Smooth muscle cell (in vitro differentiated cells): Measurements from ENCODE around the gene KRTAP10-10. TPM values are rescaled to one million over a fixed set of nuclear protein-coding genes. Genes with fewer than 3 reads are reported as not detected.
"Not testable (repeated sequence)": the region's sequence is repeated elsewhere in the genome, so short reads cannot be mapped to it uniquely, and the experiment has no call there.

Source experiments
- DNase-seq: peaks from one replicate; lab custom pipeline; 2025; ENCODE audit not compliant: unreplicated experiment; lab: John Stamatoyannopoulos, UW
- H2AFZ ChIP-seq: fragments of 200-600 bp; sonication (generic); 2 replicates; pipeline ENCODE4 v1.6.0; 2016; ENCODE audit warnings: antibody characterized with exemption, low read depth, mild to moderate bottlenecking
- H3F3A ChIP-seq: fragments of 200-600 bp; sonication (generic); 2 replicates; pipeline ENCODE4 v1.6.0; 2017; ENCODE audit warnings: antibody characterized with exemption, low read depth
- H3K27ac ChIP-seq: fragments of 200-600 bp; sonication (generic); 2 replicates; pipeline ENCODE4 v1.5.1; 2016; ENCODE audit warnings: low read depth, mild to moderate bottlenecking
- H3K27me3 ChIP-seq: fragments of 200-600 bp; sonication (generic); 2 replicates; pipeline ENCODE4 v1.6.1; 2016; ENCODE audit warnings: low read depth, mild to moderate bottlenecking
- H3K36me3 ChIP-seq: fragments of 200-600 bp; sonication (generic); 2 replicates; pipeline ENCODE4 v1.5.1; 2016; ENCODE audit warnings: low read depth
- H3K4me1 ChIP-seq: fragments of 200-600 bp; sonication (generic); 2 replicates; pipeline ENCODE4 v1.5.1; 2016; ENCODE audit warnings: low read depth
- H3K4me2 ChIP-seq: fragments of 200-600 bp; sonication (generic); 2 replicates; pipeline ENCODE4 v1.6.0; 2016; ENCODE audit warnings: mild to moderate bottlenecking
- H3K4me3 ChIP-seq: fragments of 200-600 bp; sonication (generic); 2 replicates; pipeline ENCODE4 v1.5.1; 2016; ENCODE audit warnings: mild to moderate bottlenecking
- H3K79me2 ChIP-seq: fragments of 200-600 bp; sonication (generic); 2 replicates; pipeline ENCODE4 v1.6.0; 2016; ENCODE audit warnings: low read depth, mild to moderate bottlenecking
- H3K9ac ChIP-seq: fragments of 200-600 bp; sonication (generic); 2 replicates; pipeline ENCODE4 v1.6.0; 2016; ENCODE audit warnings: low read depth
- H3K9me3 ChIP-seq: fragments of 200-600 bp; sonication (generic); replicated peaks from 2 replicates; pipeline ENCODE4 v1.5.1; 2016; ENCODE audit warnings: low read depth
- H4K20me1 ChIP-seq: fragments of 200-600 bp; sonication (generic); 2 replicates; pipeline ENCODE4 v1.6.0; 2016; ENCODE audit warnings: low read depth
- WGBS: methylation state at CpG from one replicate; pipeline ENCODE4 v1.1.7; 2016; ENCODE audit warnings: low lambda C conversion rate; 5-methylcytosine and 5-hydroxymethylcytosine counted together
- polyA plus RNA-seq: library from polyadenylated mRNA; unstranded; fragments of >200 nt; fragmentation: Nextera tagmentation; extraction: Ambion mirVana; gene quantifications from 2 replicates; pipeline ENCODE4 v1.2.1, GENCODE V29; 2016
- total RNA-seq: library from RNA; depleted of rRNA; stranded (reverse); fragments of >200 nt; gene quantifications from 2 replicates; pipeline ENCODE4 v1.2.3, GENCODE V29; 2014
- TF ChIP-seq, protein P1 (sequence below): fragments of 200-600 bp; sonication (generic); IDR thresholded peaks from 2 replicates; pipeline ENCODE4 v1.5.1; 2017; ENCODE audit warnings: borderline replicate concordance, mild to moderate bottlenecking, antibody characterized with exemption; ENCODE audit not compliant: insufficient read depth, poor library complexity, severe bottlenecking

The KRTAP10-10 gene
- total and polyA plus RNA-seq, 2 experiments from 2014 or later = not detected

DNA sequence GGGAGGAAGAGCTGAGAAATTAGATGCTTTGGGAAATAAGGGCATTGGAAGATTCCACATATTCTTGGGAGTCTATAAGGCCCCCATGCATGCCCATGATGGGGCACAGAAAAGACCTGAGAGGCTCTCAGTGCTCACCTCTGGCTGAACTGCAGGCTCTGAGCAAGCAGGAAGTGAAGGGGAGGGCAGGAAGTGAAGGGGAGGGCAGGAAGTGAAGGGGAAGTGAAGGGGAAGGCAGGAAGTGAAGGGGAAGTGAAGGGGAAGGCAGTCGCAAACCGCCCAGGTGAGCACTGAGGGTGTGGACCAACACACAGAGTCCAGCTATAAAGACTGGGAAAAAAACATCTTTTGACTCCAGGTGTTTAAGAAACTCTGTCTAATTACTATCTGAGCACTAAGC, 6.7 kb upstream of the KRTAP10-10 start:
- no peak overlapping the region for H3K4me2 ChIP-seq
- H3K27ac ChIP-seq = no peak overlapping the region
- no peaks in the 10 kb centered on the region for H3K36me3 ChIP-seq
- WGBS = 60% methylated on average over 1 of the region's 2 CpGs
- TF ChIP-seq, protein P1, sequence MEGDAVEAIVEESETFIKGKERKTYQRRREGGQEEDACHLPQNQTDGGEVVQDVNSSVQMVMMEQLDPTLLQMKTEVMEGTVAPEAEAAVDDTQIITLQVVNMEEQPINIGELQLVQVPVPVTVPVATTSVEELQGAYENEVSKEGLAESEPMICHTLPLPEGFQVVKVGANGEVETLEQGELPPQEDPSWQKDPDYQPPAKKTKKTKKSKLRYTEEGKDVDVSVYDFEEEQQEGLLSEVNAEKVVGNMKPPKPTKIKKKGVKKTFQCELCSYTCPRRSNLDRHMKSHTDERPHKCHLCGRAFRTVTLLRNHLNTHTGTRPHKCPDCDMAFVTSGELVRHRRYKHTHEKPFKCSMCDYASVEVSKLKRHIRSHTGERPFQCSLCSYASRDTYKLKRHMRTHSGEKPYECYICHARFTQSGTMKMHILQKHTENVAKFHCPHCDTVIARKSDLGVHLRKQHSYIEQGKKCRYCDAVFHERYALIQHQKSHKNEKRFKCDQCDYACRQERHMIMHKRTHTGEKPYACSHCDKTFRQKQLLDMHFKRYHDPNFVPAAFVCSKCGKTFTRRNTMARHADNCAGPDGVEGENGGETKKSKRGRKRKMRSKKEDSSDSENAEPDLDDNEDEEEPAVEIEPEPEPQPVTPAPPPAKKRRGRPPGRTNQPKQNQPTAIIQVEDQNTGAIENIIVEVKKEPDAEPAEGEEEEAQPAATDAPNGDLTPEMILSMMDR = no peak
- no peaks in the 10 kb centered on the region for H3K9me3 ChIP-seq
- H3K9ac ChIP-seq = no peak overlapping the region
- H3F3A ChIP-seq = no peaks in the 10 kb centered on the region
- H3K4me3 ChIP-seq = no peak overlapping the region
- no peak overlapping the region for H2AFZ ChIP-seq
- DNase-seq = no peak
- H3K27me3 ChIP-seq = no peaks in the 10 kb centered on the region
- H3K4me1 ChIP-seq = no peaks in the 10 kb centered on the region
- H4K20me1 ChIP-seq = no peaks in the 10 kb centered on the region
- H3K79me2 ChIP-seq = no peaks in the 10 kb centered on the region

- Histone ChIP-seq H3K36me3 (no peaks in the 10 kb centered on the region), H3K9ac (no peak overlapping the region), H3K79me2 (no peaks in the 10 kb centered on the region), H3K4me2 (no peak overlapping the region), H4K20me1 (no peaks in the 10 kb centered on the region), H3F3A (no peaks in the 10 kb centered on the region), H3K4me1 (no peaks in the 10 kb centered on the region), H3K4me3 (no peak overlapping the region), H3K27ac (no peak overlapping the region), H3K9me3 (no peaks in the 10 kb centered on the region), H3K27me3 (no peaks in the 10 kb centered on the region), H2AFZ (no peak overlapping the region)
- TF ChIP-seq, protein P1 = no peak
- 96% methylated on average over 1 of the region's 1 CpG for WGBS
- DNase-seq = no peak
Measured at GRCh38 chr21:44632067-44632466, 5.1 kb upstream of the KRTAP10-10 start.

DNA sequence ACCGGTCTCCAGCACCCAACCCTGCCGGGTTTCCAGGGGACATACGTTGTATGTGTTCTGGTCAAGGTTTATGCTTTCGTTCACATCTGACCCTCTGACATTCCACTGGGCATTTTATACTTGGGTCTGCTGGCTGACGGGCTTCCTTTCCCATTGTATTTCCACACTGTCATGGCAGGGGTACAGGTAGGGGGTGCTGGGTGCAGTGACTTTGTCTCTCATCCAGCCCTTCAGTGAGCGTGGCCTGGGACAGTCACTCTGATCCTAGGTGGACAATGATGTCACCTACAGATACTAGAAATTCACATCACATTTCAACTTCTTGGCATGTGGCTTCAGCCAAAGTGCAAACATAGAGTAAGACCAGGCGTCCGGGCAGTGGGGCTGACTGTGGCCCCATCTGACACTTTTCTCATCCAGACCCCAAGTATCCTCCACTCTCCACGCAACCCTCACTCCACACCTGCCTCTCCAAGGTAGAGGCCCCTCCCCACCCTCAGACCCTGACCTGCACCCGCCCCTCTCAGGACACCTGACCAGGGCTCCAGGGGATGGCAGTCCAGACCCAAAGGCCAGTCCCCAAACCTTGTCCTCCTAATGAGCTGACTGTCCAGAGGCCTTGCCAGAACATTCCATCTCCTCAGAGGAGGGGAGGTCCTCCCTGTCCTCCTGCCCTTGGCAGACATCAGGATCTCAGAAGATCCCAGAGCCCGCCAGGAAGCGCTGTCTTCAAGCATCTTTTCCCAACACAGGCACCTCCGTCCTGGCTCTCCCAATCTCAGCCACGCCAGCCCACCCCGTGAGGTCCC, 743 bp upstream of the KRTAP10-10 start:
- Histone ChIP-seq H2AFZ (no peak overlapping the region), H3K27ac (no peak overlapping the region), H3F3A (no peaks in the 10 kb centered on the region), H3K9ac (no peak overlapping the region), H3K27me3 (no peaks in the 10 kb centered on the region), H3K4me1 (no peaks in the 10 kb centered on the region), H4K20me1 (no peaks in the 10 kb centered on the region), H3K36me3 (no peaks in the 10 kb centered on the region), H3K9me3 (no peaks in the 10 kb centered on the region), H3K79me2 (no peaks in the 10 kb centered on the region), H3K4me3 (no peak overlapping the region), H3K4me2 (no peak overlapping the region)
- DNase-seq = no peak
- TF ChIP-seq, protein P1 = no peak
- 88% methylated on average over 15 of the region's 15 CpGs for WGBS

- not testable (repeated sequence) for H2AFZ ChIP-seq, H3K27me3 ChIP-seq, H3K36me3 ChIP-seq, H3K4me3 ChIP-seq, H3K4me2 ChIP-seq, H3K4me1 ChIP-seq, H4K20me1 ChIP-seq, H3F3A ChIP-seq, H3K9me3 ChIP-seq, H3K27ac ChIP-seq, H3K9ac ChIP-seq, DNase-seq, H3K79me2 ChIP-seq
- 91% methylated on average over 12 of the region's 12 CpGs for WGBS
Measured at GRCh38 chr21:44637851-44638348, 744 bp downstream of the KRTAP10-10 start.

- not testable (repeated sequence) for H3K27ac ChIP-seq, H3K4me3 ChIP-seq, H3F3A ChIP-seq, H3K4me1 ChIP-seq, DNase-seq, H3K9me3 ChIP-seq, H4K20me1 ChIP-seq, H3K79me2 ChIP-seq, H3K9ac ChIP-seq, H3K27me3 ChIP-seq, H3K4me2 ChIP-seq, H2AFZ ChIP-seq, H3K36me3 ChIP-seq
- WGBS = 96% methylated on average over 18 of the region's 21 CpGs
Measured at GRCh38 chr21:44638506-44639330, 1.6 kb downstream of the KRTAP10-10 start.
